H9 (cell line): ENCODE results near the gene HSH2D. TPM values are rescaled to one million over a fixed set of nuclear protein-coding genes. Genes with fewer than 3 reads are reported as not detected.

Source experiments
- DNase-seq: peaks from one replicate; pipeline ENCODE4 v3.0.0-alpha.2; 2017
- H2AFZ ChIP-seq: one replicate; pipeline ENCODE4 v1.6.1; 2013; ENCODE audit warnings: mild to moderate bottlenecking, low read length, control low read depth, moderate library complexity
- H2AK5ac ChIP-seq: 2 replicates; pipeline ENCODE4 v1.6.1; 2013; ENCODE audit warnings: low read length, control low read depth, mixed read lengths; ENCODE audit not compliant: insufficient read length
- H2BK120ac ChIP-seq: one replicate; pipeline ENCODE4 v1.6.1; 2013; ENCODE audit warnings: low read depth, mild to moderate bottlenecking, low read length, control low read depth, inconsistent platforms; ENCODE audit not compliant: poor library complexity, severe bottlenecking
- H2BK12ac ChIP-seq: 2 replicates; pipeline ENCODE4 v1.6.1; 2013; ENCODE audit warnings: low read length, control low read depth, mixed read lengths, low read depth; ENCODE audit not compliant: insufficient read length
- H2BK15ac ChIP-seq: 2 replicates; pipeline ENCODE4 v1.6.1; 2013; ENCODE audit warnings: low read depth, low read length, control low read depth
- H2BK20ac ChIP-seq: one replicate; pipeline ENCODE4 v1.6.1; 2013; ENCODE audit warnings: low read depth, mild to moderate bottlenecking, low read length, control low read depth, inconsistent platforms; ENCODE audit not compliant: poor library complexity, severe bottlenecking
- H2BK5ac ChIP-seq: 2 replicates; pipeline ENCODE4 v1.6.1; 2013; ENCODE audit warnings: low read length, control low read depth, mixed read lengths; ENCODE audit not compliant: insufficient read length
- H3K14ac ChIP-seq: 2 replicates; pipeline ENCODE4 v1.6.1; 2013; ENCODE audit warnings: low read length, control low read depth; ENCODE audit not compliant: insufficient read depth
- H3K18ac ChIP-seq: 2 replicates; pipeline ENCODE4 v1.6.1; 2013; ENCODE audit warnings: low read depth, mild to moderate bottlenecking, mixed read lengths, low read length, control low read depth; ENCODE audit not compliant: insufficient read length
- H3K23ac ChIP-seq: 2 replicates; pipeline ENCODE4 v1.6.1; 2013; ENCODE audit warnings: low read length, control low read depth, mixed read lengths, low read depth; ENCODE audit not compliant: insufficient read length
- H3K23me2 ChIP-seq: 2 replicates; pipeline ENCODE4 v1.6.1; 2013; ENCODE audit warnings: low read depth, mild to moderate bottlenecking, mixed read lengths, low read length, control low read depth; ENCODE audit not compliant: insufficient read length, poor library complexity, severe bottlenecking
- H3K27ac ChIP-seq: 2 replicates; pipeline ENCODE4 v1.5.1; 2013; ENCODE audit warnings: low read length, control low read depth, mixed read lengths, low read depth; ENCODE audit not compliant: insufficient read length
- H3K27me3 ChIP-seq: 2 replicates; pipeline ENCODE4 v1.6.1; 2013; ENCODE audit warnings: low read length, control low read depth, inconsistent platforms; ENCODE audit not compliant: insufficient read depth
- H3K4ac ChIP-seq: 2 replicates; pipeline ENCODE4 v1.6.1; 2013; ENCODE audit warnings: low read depth, mild to moderate bottlenecking, control low read depth, inconsistent platforms, low read length, moderate library complexity
- H3K4me1 ChIP-seq: 2 replicates; pipeline ENCODE4 v1.6.1; 2013; ENCODE audit warnings: low read length, control low read depth, inconsistent platforms; ENCODE audit not compliant: insufficient read depth
- H3K4me2 ChIP-seq: 2 replicates; pipeline ENCODE4 v1.6.1; 2013; ENCODE audit warnings: low read length, control low read depth, mixed read lengths; ENCODE audit not compliant: insufficient read length, insufficient read depth
- H3K56ac ChIP-seq: 2 replicates; pipeline ENCODE4 v1.6.1; 2013; ENCODE audit warnings: low read depth, mild to moderate bottlenecking, mixed read lengths, low read length, control low read depth; ENCODE audit not compliant: insufficient read length
- H3K79me1 ChIP-seq: 2 replicates; pipeline ENCODE4 v1.6.1; 2013; ENCODE audit warnings: low read depth, mild to moderate bottlenecking, moderate library complexity, low read length, control low read depth, inconsistent platforms; ENCODE audit not compliant: insufficient read depth, poor library complexity, severe bottlenecking
- H3K79me2 ChIP-seq: 2 replicates; pipeline ENCODE4 v1.6.1; 2013; ENCODE audit warnings: low read length, control low read depth, inconsistent platforms; ENCODE audit not compliant: insufficient read depth
- H3K9ac ChIP-seq: 2 replicates; pipeline ENCODE4 v1.6.1; 2013; ENCODE audit warnings: low read length, control low read depth, mixed read lengths; ENCODE audit not compliant: insufficient read length; ENCODE audit errors: extremely low read depth
- H3K9me3 ChIP-seq: one replicate; pipeline ENCODE4 v1.6.1; 2013; ENCODE audit warnings: low read depth, low read length, inconsistent platforms; ENCODE audit not compliant: control insufficient read depth
- H3T11ph ChIP-seq: one replicate; pipeline ENCODE4 v1.6.1; 2013; ENCODE audit warnings: mild to moderate bottlenecking, low read length, control low read depth, inconsistent platforms
- H4K20me1 ChIP-seq: one replicate; pipeline ENCODE4 v1.6.1; 2013; ENCODE audit not compliant: control insufficient read depth, insufficient read length, insufficient read depth
- H4K5ac ChIP-seq: 2 replicates; pipeline ENCODE4 v1.6.1; 2013; ENCODE audit warnings: low read depth, mild to moderate bottlenecking, mixed read lengths, low read length, control low read depth; ENCODE audit not compliant: insufficient read length
- H4K8ac ChIP-seq: replicated peaks from 2 replicates; pipeline ENCODE4 v1.6.1; 2013; ENCODE audit warnings: low read length, control low read depth, mixed read lengths, low read depth; ENCODE audit not compliant: insufficient read length
- H4K91ac ChIP-seq: 2 replicates; pipeline ENCODE4 v1.6.1; 2013; ENCODE audit warnings: low read depth, mild to moderate bottlenecking, moderate library complexity, mixed read lengths, low read length, control low read depth; ENCODE audit not compliant: insufficient read length
- H3K27ac Mint-ChIP-seq, 3 experiments: 2 replicates in 2 of 3; 3 replicates in 1 of 3; pipeline ENCODE4 v1.8.0; 2020 to 2021; ENCODE audit warnings: mixed read lengths in 3 of 3, mild to moderate bottlenecking in 1 of 3, moderate library complexity in 1 of 3
- H3K27me3 Mint-ChIP-seq: 2 replicates; pipeline ENCODE4 v1.8.0; 2021; ENCODE audit warnings: low read depth, mild to moderate bottlenecking, moderate library complexity, mixed read lengths
- H3K36me3 Mint-ChIP-seq, 3 experiments: 2 replicates in 2 of 3; 3 replicates in 1 of 3; pipeline ENCODE4 v1.8.0; 2020 to 2021; ENCODE audit warnings: low read depth in 3 of 3, mixed read lengths in 3 of 3; ENCODE audit not compliant: insufficient read depth in 1 of 3
- H3K4me1 Mint-ChIP-seq, 2 experiments: 2 replicates each; pipeline ENCODE4 v1.8.0; 2020; ENCODE audit warnings: mixed read lengths in 2 of 2
- H3K4me3 Mint-ChIP-seq, 2 experiments: 2 replicates in 1 of 2; 3 replicates in 1 of 2; pipeline ENCODE4 v1.8.0; 2020 to 2021; ENCODE audit warnings: mild to moderate bottlenecking in 2 of 2, mixed read lengths in 2 of 2, moderate library complexity in 1 of 2
- H3K9me3 Mint-ChIP-seq, 2 experiments: 2 replicates in 1 of 2; 3 replicates in 1 of 2; pipeline ENCODE4 v1.8.0; 2020; ENCODE audit warnings: mild to moderate bottlenecking in 2 of 2, mixed read lengths in 2 of 2, moderate library complexity in 1 of 2
- WGBS: extraction: QIAGEN DNeasy Blood & Tissue Kit; methylation state at CpG from one replicate; pipeline ENCODE4 v1.1.7; 2013; ENCODE audit warnings: missing lambda C conversion rate, low lambda C conversion rate, mixed read lengths; ENCODE audit not compliant: insufficient read length; ENCODE audit errors: extremely low coverage; 5-methylcytosine and 5-hydroxymethylcytosine counted together
- total RNA-seq: library from RNA; stranded (reverse); gene quantifications from 2 replicates; pipeline ENCODE4 v1.2.1, GENCODE V29; 2021
- TF ChIP-seq, protein P1 (sequence below): fragments of 200-600 bp; sonication (generic); conservative IDR thresholded peaks from 3 replicates; pipeline ENCODE4 v1.8.0; 2021; ENCODE audit warnings: antibody characterized with exemption, mild to moderate bottlenecking

Gene HSH2D
- total RNA-seq, 1 experiment from 2014 or later = 2.3 TPM

DNA sequence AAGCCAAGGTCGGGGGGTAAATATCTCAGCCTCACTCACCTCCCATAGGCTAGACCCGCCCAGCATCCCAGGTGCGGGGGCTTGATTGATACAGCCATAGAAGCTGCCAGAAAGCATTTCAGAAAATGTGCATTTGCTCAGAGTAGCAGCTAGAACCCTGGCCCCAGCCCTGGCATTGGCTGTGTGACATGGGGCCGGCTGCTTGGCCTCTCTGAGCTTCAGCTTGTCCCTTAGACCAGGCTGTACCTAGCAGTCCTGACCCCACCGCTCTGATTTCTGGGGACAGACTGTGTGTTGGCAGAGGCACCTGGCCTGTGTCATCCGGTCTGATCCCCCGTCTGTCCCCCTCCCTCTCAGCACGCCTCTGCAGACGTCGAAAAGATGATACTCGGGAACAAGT is 16.4 kb upstream of the HSH2D start:
- DNase-seq = no peak
- Histone ChIP-seq H3K79me1 (no peaks in the 10 kb centered on the region), H4K5ac (no peak overlapping the region), H3K27ac (no peak overlapping the region), H3K23me2 (no peaks in the 10 kb centered on the region), H3K4ac (no peak overlapping the region), H2BK5ac (no peak overlapping the region), H2AFZ (no peak overlapping the region), H3K27me3 (no peaks in the 10 kb centered on the region), H3K56ac (no peak overlapping the region), H3K9ac (no peak overlapping the region), H4K20me1 (no peaks in the 10 kb centered on the region), H3K14ac (no peak overlapping the region), H2BK20ac (no peak overlapping the region), H3K4me2 (no peak overlapping the region), H4K8ac (no peak overlapping the region), H2AK5ac (no peak overlapping the region), H3K23ac (no peak overlapping the region), H3T11ph (no peak overlapping the region), H3K79me2 (no peaks in the 10 kb centered on the region), H3K9me3 (no peaks in the 10 kb centered on the region), H2BK15ac (no peak overlapping the region), H4K91ac (no peak overlapping the region), H2BK120ac (no peak overlapping the region), H2BK12ac (no peak overlapping the region), H3K18ac (no peak overlapping the region), H3K4me1 (no peaks in the 10 kb centered on the region)
- H3K27ac Mint-ChIP-seq = no peak overlapping the region
- H3K4me1 Mint-ChIP-seq = no peaks in the 10 kb centered on the region
- no CpG with 5 or more reads among the region's 11 CpGs for WGBS
- TF ChIP-seq, protein P1, sequence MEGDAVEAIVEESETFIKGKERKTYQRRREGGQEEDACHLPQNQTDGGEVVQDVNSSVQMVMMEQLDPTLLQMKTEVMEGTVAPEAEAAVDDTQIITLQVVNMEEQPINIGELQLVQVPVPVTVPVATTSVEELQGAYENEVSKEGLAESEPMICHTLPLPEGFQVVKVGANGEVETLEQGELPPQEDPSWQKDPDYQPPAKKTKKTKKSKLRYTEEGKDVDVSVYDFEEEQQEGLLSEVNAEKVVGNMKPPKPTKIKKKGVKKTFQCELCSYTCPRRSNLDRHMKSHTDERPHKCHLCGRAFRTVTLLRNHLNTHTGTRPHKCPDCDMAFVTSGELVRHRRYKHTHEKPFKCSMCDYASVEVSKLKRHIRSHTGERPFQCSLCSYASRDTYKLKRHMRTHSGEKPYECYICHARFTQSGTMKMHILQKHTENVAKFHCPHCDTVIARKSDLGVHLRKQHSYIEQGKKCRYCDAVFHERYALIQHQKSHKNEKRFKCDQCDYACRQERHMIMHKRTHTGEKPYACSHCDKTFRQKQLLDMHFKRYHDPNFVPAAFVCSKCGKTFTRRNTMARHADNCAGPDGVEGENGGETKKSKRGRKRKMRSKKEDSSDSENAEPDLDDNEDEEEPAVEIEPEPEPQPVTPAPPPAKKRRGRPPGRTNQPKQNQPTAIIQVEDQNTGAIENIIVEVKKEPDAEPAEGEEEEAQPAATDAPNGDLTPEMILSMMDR = no peak
- H3K9me3 Mint-ChIP-seq = no peaks in the 10 kb centered on the region; a peak in 1 of 5 replicates
- H3K27me3 Mint-ChIP-seq = no peaks in the 10 kb centered on the region
- H3K4me3 Mint-ChIP-seq = no peak overlapping the region
- peaks cover 43 to 85% (median 80%) of the 10 kb centered on the region in 3 experiments for H3K36me3 Mint-ChIP-seq
